Skeletal muscle cell (primary cell): Measurements from ENCODE around the gene WDR41.
"Not testable (repeated sequence)": the region's sequence is repeated elsewhere in the genome, so short reads cannot be mapped to it uniquely, and the experiment has no call there.

Experiments
- DNase-seq: peaks from one replicate; pipeline ENCODE4 v3.0.0-alpha.2; 2010; ENCODE audit warnings: low read depth
- H3K4me3 ChIP-seq: 2 replicates; pipeline ENCODE4 v1.5.1; 2011; ENCODE audit warnings: low read depth, mild to moderate bottlenecking, control low read depth, low read length, moderate library complexity

WDR41 gene, protein sequence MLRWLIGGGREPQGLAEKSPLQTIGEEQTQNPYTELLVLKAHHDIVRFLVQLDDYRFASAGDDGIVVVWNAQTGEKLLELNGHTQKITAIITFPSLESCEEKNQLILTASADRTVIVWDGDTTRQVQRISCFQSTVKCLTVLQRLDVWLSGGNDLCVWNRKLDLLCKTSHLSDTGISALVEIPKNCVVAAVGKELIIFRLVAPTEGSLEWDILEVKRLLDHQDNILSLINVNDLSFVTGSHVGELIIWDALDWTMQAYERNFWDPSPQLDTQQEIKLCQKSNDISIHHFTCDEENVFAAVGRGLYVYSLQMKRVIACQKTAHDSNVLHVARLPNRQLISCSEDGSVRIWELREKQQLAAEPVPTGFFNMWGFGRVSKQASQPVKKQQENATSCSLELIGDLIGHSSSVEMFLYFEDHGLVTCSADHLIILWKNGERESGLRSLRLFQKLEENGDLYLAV

DNA sequence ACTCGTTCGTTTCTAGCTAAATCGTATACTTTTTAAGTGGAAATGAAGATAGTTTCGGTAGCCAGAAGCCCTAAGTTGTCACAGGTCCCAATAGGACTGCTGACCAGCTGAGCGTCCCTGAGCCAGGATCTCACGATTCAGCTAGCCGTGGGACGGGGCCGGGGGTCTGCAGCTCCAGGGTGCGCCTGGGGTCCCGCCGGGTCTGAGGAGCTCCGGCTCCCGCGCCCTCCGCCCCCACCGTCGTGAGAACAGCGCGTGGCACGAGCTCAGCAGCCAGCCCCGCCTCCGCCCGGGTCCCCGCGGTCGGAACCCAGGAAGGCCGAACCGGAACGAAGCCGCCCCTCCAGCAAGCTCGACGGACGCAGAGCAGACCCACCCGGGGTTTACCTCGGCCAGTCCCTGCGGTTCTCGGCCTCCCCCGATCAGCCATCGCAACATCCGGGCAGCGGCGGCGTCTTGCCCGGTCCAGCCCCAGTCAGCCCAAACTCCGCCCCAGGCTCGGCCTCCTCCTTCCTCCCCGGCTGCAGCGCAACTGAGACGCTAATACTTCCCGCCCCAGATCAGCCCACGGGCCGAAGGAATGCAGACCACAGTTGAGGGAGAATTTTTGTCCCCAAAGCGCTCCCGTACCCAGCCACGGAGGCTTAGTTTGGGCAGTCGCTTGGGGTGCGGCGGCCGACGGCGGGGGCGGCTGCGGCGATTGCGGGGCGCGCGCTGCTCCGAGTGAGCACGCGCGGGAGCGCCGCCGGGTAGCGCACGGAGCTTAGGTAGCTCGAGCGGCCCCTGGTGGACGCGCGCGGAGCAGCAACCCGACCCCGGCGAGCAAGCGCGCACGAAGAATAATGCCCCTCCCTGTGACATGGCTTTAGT, at the start of gene WDR41:
TSS of gene WDR41 (minus strand) at position 534 of the 870 bp plus-strand sequence. CDS start at position 438, 96 bp downstream.
- peak; percentile 90 for DNase-seq
- H3K4me3 ChIP-seq: peak within 1 kb of the TSS; percentile 75

DNA sequence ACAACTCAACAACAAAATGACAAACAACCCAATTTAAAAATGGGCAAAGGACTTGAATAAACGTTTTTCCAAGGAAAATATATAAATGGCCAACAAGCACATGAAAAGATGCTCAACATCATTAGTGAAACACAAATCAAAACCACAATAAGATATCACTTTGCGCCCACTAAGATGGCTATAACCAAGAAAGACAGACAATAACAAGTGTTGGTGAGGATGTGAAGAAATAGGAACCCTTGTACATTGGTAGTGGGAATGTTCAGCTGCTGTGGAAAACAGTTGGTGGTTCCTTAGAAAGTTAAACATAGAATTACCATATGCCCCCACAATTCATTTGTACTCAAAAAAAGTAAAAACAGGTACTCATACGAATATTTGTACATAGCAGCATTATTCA, 39.2 kb upstream of the WDR41 start:
- no peak overlapping the region for H3K4me3 ChIP-seq

DNA sequence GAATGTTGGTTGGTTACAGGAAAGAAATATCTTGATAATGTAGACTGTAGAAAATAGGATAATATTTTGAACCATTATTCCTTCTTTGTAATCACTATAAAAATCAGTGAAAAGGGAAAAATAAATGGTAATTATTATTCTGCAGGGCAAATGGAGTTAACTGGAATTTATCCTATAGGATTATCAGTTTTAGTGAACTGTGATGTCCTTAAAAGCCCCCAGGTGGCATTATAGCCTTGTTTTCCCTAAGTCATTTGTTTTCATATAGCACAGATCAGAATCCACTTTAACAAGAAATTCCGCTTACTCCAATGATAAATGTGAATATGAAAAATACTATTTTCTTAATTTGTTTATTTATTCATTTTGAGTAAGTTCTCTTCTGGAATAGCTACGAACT, 26.2 kb upstream of the WDR41 start:
- no peak for DNase-seq
- H3K4me3 ChIP-seq: no peak overlapping the region

More for the DNA sequence above, 39.2 kb upstream of the WDR41 start:
- DNase-seq: no peak

DNA sequence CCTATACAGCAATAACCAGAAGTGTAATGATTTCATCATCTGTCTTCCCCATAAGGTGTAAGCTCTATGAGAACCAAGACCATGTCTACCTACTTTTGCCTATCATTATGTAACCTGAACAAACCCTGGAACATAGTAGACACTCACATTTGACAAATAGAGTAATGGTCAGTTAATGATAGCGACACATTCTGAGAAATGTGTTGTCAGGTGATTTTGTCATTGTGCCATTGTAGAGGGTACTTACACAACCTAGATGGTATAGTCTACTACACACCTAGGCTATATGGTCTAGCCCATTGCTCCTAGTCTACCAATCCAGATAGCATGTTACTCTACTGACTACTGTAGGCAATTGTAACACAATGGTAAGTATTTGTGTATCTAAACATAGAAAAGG, 22.3 kb upstream of the WDR41 start:
- DNase-seq: no peak
- H3K4me3 ChIP-seq: no peak overlapping the region

DNA sequence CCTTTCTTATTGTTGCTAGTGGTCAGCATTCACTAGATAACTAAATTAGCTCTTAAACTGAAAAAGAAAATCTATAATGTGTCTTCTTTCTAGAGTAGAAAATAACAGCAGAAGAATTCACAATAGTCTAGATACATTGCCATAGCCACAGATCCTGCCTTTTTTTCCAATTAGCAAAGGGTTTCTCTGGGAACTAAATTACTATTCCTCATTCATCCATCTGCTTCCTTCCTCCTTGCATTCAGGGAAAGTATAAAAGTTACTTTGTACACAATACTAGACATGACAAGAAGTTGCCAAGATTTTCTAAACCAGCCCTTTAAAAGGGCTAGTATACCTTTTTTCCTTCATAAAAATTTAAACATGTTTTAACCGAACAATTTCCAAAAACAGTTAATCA, 21.2 kb upstream of the WDR41 start:
- no peak for DNase-seq
- no peak overlapping the region for H3K4me3 ChIP-seq

DNA sequence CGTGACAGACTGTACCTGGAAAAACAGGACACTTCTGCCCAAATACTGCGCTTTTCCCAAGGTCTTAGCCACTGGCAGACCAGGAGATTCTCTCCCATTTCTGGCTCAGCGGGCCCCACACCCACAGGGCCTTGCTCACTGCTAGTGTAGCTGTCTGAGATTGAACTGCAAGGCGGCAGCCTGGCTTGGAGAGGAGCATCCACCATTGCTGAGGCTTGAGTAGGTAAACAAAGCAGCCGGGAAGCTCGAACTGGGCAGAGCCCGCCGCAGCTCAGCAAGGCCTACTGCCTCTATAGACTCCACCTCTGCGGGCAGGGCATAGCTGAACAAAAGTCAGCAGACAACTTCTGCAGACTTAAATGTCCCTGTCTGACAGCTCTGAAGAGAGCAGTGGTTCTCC, 9.0 kb upstream of the WDR41 start:
- H3K4me3 ChIP-seq: not testable (repeated sequence)

DNA sequence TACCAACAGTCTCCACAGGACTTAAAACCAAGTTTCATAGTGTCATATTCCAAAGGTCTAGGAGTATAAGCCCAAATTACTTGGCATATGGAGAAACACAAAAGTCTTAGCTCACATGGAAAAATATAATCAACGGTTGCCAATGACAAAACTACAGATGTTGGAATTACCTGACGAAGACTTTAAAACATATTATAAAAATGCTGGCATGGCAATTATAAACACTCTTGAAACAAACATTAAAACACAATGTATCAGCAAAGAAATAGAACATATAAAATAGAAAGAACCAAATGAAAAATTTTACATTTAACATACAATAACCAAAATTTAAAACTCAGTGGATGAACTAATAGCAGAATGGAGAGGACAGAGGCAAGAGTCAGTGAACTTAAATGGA, 7.9 kb upstream of the WDR41 start:
- no peak for DNase-seq
- H3K4me3 ChIP-seq: no peak overlapping the region

More for the DNA sequence above, 9.0 kb upstream of the WDR41 start:
- DNase-seq: not testable (repeated sequence)

DNA sequence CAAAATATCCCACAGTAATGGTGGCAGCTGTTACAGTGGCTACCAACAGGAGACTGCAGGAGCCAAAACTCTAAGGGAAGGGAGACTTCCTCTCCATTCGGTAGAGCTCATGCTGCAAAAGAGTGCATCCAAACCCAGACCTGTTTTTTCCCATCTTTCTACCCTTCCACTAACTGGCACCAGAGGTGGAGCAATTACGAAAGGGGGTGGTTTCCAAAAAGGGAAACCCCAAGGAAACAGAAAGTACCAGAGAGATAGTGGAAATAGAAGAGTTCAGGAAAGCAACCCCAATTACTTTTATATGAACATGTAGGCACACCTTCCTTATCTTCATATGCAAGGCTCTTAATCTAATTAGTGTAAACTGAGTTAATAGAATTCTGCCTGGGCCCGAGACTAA, 7.3 kb upstream of the WDR41 start:
- no peak overlapping the region for H3K4me3 ChIP-seq
- no peak for DNase-seq

DNA sequence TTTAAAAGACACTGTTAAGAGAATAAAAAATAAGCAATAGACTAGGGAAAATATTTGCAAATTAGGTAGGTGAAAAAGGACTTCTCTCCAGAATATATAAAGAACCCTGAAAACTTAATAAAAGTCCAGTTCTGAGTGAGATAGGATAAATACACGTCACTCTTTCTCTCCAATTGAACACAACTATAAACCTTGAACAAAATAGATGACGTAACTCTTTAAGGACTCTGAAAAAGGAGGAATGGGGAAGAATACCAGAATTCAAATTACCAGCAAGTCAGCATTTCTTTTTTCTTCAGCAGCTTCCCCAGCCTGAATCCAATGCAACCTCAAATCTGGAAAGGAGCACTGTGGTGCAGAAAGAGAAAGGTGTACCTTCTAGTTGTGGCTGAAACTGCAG, 6.8 kb upstream of the WDR41 start:
- DNase-seq: no peak
- H3K4me3 ChIP-seq: no peak overlapping the region

DNA sequence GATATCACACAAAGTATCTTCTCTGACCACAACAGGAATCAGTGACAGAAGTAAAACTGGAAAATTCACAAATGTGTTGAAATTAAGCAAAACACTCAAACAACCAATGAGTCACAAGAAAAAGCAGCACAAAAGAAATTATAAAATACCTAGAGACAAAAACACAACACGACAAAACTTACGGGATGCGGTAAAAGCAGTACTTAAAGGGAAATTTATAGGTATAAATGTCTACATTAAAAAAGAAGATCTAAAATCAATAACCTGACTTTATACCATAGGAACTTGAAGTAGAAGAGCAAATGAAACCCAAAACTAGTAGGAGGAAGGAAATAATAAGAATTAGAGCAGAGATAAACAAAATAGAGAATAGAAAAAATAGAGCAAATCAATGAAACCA, 2.8 kb upstream of the WDR41 start:
- no peak for DNase-seq
- H3K4me3 ChIP-seq: no peak overlapping the region

DNA sequence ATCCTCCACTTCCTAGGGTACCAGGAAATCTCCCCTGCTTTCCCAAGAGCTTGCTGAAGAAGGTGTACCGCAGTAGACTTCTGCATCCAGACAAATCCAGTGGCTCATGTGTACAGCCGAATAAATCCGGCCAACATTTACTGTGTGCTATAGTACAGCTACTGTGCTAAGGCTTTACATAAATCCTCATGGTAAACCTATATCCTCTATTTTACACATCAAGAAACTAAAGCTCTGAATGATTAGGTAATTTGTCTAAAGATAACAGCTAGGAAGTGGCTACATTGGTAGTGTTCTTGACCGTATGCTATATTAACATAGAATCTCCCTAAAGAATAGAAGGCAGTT, 511 bp upstream of the WDR41 start:
- DNase-seq: no peak
- peak overlapping the region; percentile 75 for H3K4me3 ChIP-seq

DNA sequence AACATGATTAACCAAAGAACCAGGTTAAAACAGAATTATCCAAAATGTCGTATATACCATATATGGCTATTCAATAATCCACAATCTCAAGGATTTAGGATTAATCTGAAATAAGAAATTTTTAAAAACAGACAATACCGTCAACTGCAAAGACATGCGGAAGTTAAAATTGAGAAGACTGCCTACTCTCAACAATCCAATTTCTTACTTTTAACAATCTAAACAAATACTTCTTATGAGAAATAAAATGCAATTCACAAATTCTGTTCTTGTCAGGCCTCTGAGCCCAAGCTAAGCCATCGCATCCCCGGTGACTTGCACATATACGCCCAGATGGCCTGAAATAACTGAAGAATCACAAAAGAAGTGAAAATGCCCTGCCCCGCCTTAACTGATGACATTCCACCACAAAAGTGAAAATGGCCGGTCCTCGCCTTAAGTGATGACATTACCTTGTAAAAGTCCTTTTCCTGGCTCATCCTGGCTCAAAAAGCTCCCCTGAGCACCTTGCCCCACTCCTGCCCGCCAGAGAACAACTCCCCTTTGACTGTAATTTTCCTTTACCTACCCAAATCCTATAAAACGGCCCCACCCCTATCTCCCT, 1.3 kb downstream of the WDR41 start:
- H3K4me3 ChIP-seq: peak overlapping the region; percentile 75
- not testable (repeated sequence) for DNase-seq

DNA sequence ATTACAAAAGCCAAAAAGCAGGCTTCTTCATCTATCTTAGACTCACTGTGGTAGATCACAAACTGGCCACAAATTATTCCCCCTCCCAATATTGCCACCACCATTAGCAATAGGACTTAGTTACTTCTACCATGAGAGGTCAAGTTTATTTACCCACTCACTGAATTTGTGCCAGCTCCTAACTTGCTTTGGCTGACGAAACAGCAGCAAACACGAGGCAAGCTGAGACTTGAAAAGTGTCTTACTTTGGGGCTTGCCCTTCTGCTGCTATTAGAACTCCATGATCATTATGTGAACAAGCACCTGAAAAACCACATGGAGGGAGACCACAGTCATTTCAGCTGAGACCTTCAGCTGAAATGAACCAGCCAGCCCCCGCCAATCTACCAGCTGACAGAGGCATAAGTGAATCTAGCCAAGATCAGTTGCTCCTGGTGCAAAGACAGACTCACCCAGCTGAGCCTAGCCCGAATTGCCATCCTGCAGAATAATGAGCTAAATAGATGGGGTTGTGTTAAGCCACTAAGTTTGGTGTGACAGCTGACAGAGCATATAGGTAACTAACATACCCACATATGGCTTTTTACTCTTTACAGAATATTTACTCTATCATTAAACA, 5.7 kb downstream of the WDR41 start:
- DNase-seq: no peak
- H3K4me3 ChIP-seq: no peak overlapping the region

DNA sequence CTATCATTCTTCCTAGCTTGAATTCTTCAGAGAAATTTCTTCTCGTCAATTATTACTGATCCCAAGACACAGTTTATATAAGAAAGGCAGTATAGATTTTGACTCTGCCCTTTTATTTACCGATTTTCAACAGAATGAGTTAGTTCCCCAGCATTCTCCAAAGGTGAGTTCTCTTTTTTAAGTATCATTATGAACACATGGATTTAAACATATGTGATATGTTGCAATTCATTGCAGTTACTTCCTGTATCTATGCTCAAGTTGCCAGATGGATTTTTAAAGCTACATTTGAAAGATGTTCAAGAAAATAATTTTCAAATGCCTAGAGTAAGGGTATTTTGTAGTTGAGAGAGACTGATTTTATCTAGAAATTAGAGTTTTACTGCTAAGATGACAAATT, 8.4 kb downstream of the WDR41 start:
- no peak overlapping the region for H3K4me3 ChIP-seq
- DNase-seq: no peak

DNA sequence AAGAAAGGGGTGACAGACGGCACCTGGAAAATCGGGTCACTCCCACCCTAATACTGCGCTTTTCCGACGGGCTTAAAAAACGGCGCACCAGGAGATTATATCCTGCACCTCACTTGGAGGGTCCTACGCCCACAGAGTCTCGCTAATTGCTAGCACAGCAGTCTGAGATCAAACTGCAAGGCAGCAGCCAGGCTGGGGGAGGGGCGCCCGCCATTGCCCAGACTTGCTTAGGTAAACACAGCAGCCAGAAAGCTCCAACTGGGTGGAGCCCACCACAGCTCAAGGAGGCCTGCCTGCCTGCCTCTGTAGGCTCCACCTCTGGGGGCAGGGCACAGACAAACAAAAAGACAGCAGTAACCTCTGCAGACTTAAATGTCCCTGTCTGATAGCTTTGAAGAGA, 17.1 kb downstream of the WDR41 start:
- DNase-seq, H3K4me3 ChIP-seq: not testable (repeated sequence)

DNA sequence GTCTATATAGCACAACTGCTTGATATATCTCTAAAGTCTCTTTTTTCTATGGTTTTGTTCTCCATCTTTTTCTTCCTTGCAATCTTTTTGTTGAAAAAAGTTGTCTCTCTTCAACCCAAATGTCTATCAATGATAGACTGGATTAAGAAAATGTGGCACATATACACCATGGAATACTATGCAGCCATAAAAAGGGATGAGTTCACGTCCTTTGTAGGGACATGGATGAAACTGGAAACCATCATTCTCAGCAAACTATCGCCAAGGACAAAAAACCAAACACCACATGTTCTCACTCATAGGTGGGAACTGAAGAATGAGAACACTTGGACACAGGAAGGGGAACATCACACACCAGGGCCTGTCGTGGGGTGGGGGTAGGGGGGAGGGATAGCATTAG, 23.2 kb downstream of the WDR41 start:
- DNase-seq, H3K4me3 ChIP-seq: not testable (repeated sequence)

DNA sequence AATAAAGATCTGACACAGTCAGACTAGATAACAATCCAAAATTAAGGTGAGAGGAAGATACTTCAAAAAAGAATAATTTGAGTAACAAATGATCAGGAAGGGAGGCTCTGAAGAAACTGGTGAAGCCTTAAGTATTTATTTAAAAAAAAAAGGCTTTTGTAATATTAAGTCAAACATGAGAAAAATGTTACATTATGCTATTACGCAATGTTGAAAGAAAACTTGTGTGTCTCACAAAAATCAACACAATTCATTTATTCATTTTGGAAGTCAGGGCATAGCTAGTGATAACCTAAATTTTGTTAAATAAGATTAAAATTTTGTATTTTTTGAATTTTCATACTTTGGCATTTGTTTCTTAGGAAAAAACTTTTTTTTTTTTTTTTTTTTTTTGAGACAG, 28.2 kb downstream of the WDR41 start:
- no peak for DNase-seq
- no peak overlapping the region for H3K4me3 ChIP-seq

DNA sequence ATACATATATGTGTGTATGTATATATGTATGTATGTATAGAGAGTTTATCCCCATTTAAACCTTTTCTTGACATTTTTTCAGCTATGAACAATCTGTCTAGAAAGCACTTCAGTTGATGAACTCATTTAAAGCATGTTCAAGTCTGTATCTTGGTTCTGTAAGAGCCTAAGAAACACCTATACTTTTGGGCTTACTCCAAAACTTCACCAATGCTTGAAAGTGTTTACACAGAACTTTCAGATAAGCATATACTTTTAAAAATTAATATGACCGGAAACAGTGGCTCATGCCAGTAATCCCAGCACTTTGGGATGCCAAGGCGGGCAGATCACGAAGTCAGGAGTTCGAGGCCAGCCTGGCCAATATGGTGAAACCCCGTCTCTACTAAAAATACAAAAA, 30.8 kb downstream of the WDR41 start:
- no peak overlapping the region for H3K4me3 ChIP-seq
- no peak for DNase-seq

DNA sequence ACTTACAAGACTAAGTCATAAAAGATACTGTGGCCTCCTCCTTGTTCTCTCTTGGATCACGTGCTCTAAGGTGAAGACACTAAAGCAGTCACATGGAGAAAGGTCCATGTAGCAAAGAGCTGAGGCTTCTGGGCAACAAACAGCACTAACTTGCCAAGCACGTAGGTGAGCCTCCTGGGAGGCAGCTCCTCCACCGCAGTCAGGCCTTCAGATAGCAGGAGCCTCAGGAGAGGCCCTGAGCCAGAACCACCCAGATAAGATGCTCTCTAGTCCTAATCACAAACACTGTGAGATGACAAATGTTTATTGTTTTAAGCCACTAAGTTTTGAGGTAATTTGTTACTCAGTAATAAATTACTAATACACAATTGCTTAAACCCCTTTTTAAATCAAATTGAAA, 38.0 kb downstream of the WDR41 start:
- no peak overlapping the region for H3K4me3 ChIP-seq
- DNase-seq: no peak

DNA sequence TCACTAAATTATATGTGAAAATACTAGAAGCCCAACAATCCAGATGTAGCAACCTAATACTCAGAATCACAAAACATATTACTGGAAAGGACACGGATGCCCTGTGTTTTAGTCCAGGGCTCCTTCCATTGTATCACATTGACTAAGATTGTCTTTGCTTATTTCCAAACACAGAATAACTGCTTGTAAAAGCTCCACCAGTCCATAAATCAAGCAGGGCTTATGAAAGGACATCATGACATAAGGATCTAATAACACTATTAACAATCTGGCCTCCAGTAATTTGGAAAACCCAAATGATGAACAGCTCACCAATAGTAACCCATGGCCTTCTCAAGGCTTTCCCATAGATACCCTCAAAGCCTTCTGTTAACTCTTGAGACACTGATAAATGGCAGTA, 39.8 kb downstream of the WDR41 start:
- H3K4me3 ChIP-seq: no peak overlapping the region

More for the DNA sequence above, 39.8 kb downstream of the WDR41 start:
- no peak for DNase-seq
